Testis (tissue), 3 donors: ENCODE results near the gene SORD. TPM values are rescaled to one million over a fixed set of nuclear protein-coding genes. Genes with fewer than 3 reads are reported as not detected.
"Not testable (repeated sequence)": the region's sequence is repeated elsewhere in the genome, so short reads cannot be mapped to it uniquely, and the experiment has no call there.

ENCODE experiments used
- DNase-seq: peaks from one replicate; pipeline ENCODE4 v3.0.0-alpha.2; 2019
- H3K27ac ChIP-seq, 2 donors: fragments of 200-600 bp; sonication (generic); one replicate each; pipeline ENCODE4 v1.5.1; 2019
- H3K27me3 ChIP-seq: fragments of 200-600 bp; sonication (generic); one replicate; pipeline ENCODE4 v1.5.1; 2019
- H3K36me3 ChIP-seq: fragments of 200-600 bp; sonication (generic); one replicate; pipeline ENCODE4 v1.5.1; 2017; ENCODE audit warnings: low read depth; ENCODE audit errors: missing control alignments
- H3K4me1 ChIP-seq: fragments of 200-600 bp; sonication (generic); one replicate; pipeline ENCODE4 v1.5.1; 2019
- H3K4me3 ChIP-seq, 2 donors: fragments of 200-600 bp; sonication (generic); one replicate each; pipeline ENCODE4 v1.5.1; 2017 to 2019
- H3K9me3 ChIP-seq: fragments of 200-600 bp; sonication (generic); one replicate; pipeline ENCODE4 v1.5.1; 2017
- CTCF ChIP-seq, 3 experiments: fragments of 450-650 bp in 2 of 3; fragments of 200-600 bp in 1 of 3; sonication (generic) in 1 of 3; IDR thresholded peaks; one replicate each; pipeline ENCODE4 v1.5.1; 2016 to 2019; ENCODE audit warnings: antibody characterized with exemption in 3 of 3, mild to moderate bottlenecking in 2 of 3, moderate library complexity in 1 of 3
- POLR2A ChIP-seq: fragments of 450-650 bp; IDR thresholded peaks from one replicate; pipeline ENCODE4 v1.6.1; 2017; ENCODE audit warnings: antibody characterized with exemption, mild to moderate bottlenecking, moderate library complexity
- WGBS, 2 donors: methylation state at CpG; one replicate each; pipeline ENCODE4 v1.1.5; 2018; 5-methylcytosine and 5-hydroxymethylcytosine counted together
- intact Hi-C: fragments of 100-400 bp; cut with DNase I; formaldehyde crosslinking; loops from one replicate; pipeline ENCODE4 v1.15.1; 2023; ENCODE audit warnings: low total_unique reads
- polyA plus RNA-seq: library from polyadenylated mRNA; stranded (reverse); fragments of 350-450 nt; fragmentation: Illumina TruSeq; extraction: RNeasy Lipid Tissue Mini Kit (QIAGEN cat#74804); gene quantifications from one replicate; pipeline ENCODE4 v1.2.3, GENCODE V29; 2014; ENCODE audit warnings: low read depth, low replicate concordance; ENCODE audit not compliant: insufficient read depth
- total RNA-seq, 2 donors: library from RNA; depleted of rRNA; stranded (reverse); fragments of >200 nt; gene quantifications; one replicate each; pipeline ENCODE4 v1.2.3, GENCODE V29; 2016

SORD gene
- total and polyA plus RNA-seq, 3 donors from 2014 or later: 21.4 to 34.1 (median 33.7) TPM

- WGBS, 2 donors: 67 to 71% methylated on average over 5 of the region's 5 CpGs
- H3K9me3 ChIP-seq, H3K4me3 ChIP-seq, H3K36me3 ChIP-seq, intact Hi-C loops, H3K27me3 ChIP-seq, H3K27ac ChIP-seq, DNase-seq, H3K4me1 ChIP-seq: not testable (repeated sequence)
Observed at GRCh38 chr15:45079201-45079600, 56.2 kb downstream of the SORD start.

- H3K36me3 ChIP-seq, H3K27ac ChIP-seq: not testable (repeated sequence)
- 71 to 73% methylated on average over 5 of the region's 5 CpGs for WGBS, 2 donors
Observed at GRCh38 chr15:45079628-45080246, 56.7 kb downstream of the SORD start.

GRCh38 chr15:45080593-45080992 is 57.6 kb downstream of the SORD start:
- H3K4me1 ChIP-seq, intact Hi-C loops, H3K36me3 ChIP-seq, H3K9me3 ChIP-seq, H3K4me3 ChIP-seq, H3K27me3 ChIP-seq, H3K27ac ChIP-seq, DNase-seq: not testable (repeated sequence)
- WGBS, 2 donors: 71 to 79% methylated on average over 2 to 3 of the region's 3 CpGs

More at GRCh38 chr15:45079628-45080246, 56.7 kb downstream of the SORD start:
- H3K9me3 ChIP-seq, DNase-seq, H3K4me3 ChIP-seq, H3K27me3 ChIP-seq, intact Hi-C loops, H3K4me1 ChIP-seq: not testable (repeated sequence)

- H3K4me1 ChIP-seq, H3K27me3 ChIP-seq, H3K9me3 ChIP-seq, H3K36me3 ChIP-seq, H3K27ac ChIP-seq, DNase-seq, H3K4me3 ChIP-seq, intact Hi-C loops: not testable (repeated sequence)
- WGBS, 2 donors: 51 to 66% methylated on average over 5 to 7 of the region's 10 CpGs
Observed at GRCh38 chr15:45082412-45082811, 59.4 kb downstream of the SORD start.

GRCh38 chr15:45083223-45083622 is 60.2 kb downstream of the SORD start:
- intact Hi-C loops: no loop called here
- Histone ChIP-seq H3K9me3 (no peaks in the 10 kb centered on the region), H3K27me3 (no peaks in the 10 kb centered on the region), H3K36me3 (no peaks in the 10 kb centered on the region), H3K4me3 (no peak overlapping the region), H3K27ac (no peak overlapping the region), H3K4me1 (no peaks in the 10 kb centered on the region)
- TF ChIP-seq CTCF (IDR thresholded peaks at IDR 0.05) (no peak), POLR2A (no peak)
- DNase-seq: no peak

- intact Hi-C loops: no loop called here
- Histone ChIP-seq H3K4me3 (no peak overlapping the region), H3K4me1 (peaks cover 3% of the 10 kb centered on the region), H3K36me3 (no peaks in the 10 kb centered on the region), H3K27me3 (no peaks in the 10 kb centered on the region), H3K9me3 (no peaks in the 10 kb centered on the region), H3K27ac (no peak overlapping the region)
- no peak for DNase-seq
- no peak for TF ChIP-seq POLR2A
- no peak for TF ChIP-seq CTCF (IDR thresholded peaks at IDR 0.05)
- WGBS, 2 donors: 73 to 91% methylated on average over 3 of the region's 3 CpGs
Observed at GRCh38 chr15:45084163-45084562, 61.2 kb downstream of the SORD start.

GRCh38 chr15:45087513-45087912 is 64.5 kb downstream of the SORD start:
- peaks cover 3% of the 10 kb centered on the region for H3K4me1 ChIP-seq
- no peaks in the 10 kb centered on the region for H3K27me3 ChIP-seq
- DNase-seq: no peak
- H3K36me3 ChIP-seq: no peaks in the 10 kb centered on the region
- no peak overlapping the region for H3K27ac ChIP-seq
- no peak overlapping the region for H3K4me3 ChIP-seq
- intact Hi-C loops: no loop called here
- no peaks in the 10 kb centered on the region for H3K9me3 ChIP-seq
- 69 to 94% methylated on average over 1 of the region's 1 CpG for WGBS, 2 donors
- no peak for TF ChIP-seq POLR2A
- no peak for TF ChIP-seq CTCF (IDR thresholded peaks at IDR 0.05)
